Glomerular endothelial cell (primary cell): ENCODE data around the gene NR2C2AP. TPM values are rescaled to one million over a fixed set of nuclear protein-coding genes. Genes with fewer than 3 reads are reported as not detected.

ENCODE experiments used
- DNase-seq: peaks from one replicate; pipeline ENCODE4 v3.0.0-alpha.2; 2011; ENCODE audit warnings: low read depth, low spot score; ENCODE audit errors: extremely low read depth
- total RNA-seq: library from RNA; depleted of rRNA; stranded (reverse); fragments of >200 nt; gene quantifications from 2 replicates; pipeline ENCODE4 v1.2.3, GENCODE V29; 2015

NR2C2AP gene
- total RNA-seq, 1 donor from 2014 or later, result 8.5 TPM

DNA sequence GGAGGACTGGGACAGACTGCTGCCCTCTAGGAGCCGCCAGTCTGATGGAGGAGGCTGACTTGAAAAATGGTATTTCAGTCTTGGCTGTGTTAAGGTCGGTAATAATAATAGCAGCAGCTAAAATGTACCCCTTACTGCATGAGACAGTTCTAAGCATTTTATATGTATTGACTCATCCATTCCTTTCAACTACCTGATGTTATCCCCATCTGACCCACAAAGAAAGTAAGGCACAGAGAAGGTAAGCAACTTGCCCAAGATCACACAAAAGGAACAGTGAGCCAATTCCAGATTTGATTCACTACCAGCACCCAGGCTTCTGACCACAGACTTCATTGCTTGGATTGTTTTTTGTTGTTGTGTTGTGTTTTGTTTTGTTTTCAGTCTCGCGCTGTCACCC, 12.6 kb upstream of the NR2C2AP start:
- no peak for DNase-seq

DNA sequence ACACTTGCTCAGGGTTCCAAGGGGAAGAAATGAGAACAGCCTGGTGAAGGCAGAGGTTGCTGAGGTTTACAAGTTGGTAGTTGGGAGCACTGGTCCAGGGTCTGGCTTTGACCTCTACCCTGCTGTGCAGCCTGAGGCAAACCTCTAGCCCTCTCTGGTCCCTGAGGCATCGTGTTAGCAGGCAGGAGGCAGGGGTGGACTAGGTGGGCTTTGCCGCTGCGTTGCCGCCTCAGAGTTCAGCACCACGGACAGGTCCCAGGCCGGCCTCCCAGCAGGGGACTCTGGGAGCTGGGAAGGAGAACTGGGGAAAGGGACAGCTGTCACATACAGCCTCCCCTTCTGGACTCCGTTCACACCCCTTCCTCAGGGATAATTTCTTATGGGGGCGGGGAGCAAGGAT, 11.7 kb upstream of the NR2C2AP start:
- DNase-seq, result no peak

DNA sequence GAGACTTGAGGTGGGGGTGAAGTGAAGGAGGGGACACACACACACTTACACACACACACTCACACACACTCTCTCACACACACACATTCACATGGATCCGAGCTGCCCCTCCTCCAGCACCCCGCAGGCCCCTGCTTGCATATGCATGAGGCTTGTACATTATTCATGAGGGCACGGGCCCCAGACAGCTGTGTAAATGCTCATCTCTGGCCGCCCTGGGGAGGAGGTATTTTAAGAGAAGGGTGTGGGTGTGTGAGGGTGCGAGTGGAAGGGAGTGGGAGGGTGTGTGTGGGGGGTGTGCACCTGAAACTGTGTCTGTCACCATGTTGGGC, 10.9 kb upstream of the NR2C2AP start:
- DNase-seq, result no peak

DNA sequence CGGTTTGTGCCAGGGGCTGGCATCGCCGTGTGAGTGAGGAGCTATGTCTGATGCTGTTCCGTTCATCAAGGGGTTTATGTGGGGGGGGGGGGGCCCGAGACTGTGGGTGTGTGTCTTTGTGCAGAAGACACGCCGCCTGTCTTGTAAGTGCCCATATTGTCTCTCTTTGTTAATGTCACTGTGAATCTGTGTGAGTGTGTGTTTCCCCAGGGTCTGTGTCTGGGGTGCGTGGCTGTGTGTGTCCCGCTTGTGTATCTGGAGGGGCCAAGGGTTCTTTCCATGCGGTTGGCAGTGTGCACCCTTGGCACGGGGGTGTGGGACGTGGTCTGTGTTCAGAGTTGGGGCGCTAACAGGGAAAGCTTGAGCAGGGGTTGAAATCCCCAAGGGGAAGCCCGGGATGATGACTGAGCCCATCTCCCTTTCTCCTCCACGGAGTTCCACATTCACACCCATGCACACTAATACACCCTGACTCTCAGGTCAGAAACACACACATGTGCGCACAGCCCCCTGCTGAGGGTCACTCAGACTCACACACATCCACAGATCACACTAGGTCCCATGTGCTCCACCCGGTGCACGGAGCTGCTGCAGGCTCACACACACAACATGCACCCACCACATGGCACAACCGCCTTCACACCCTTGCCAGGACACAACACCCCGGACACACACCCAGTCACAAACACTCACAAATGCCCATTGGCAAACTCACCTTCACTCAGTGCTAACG, 10.4 kb upstream of the NR2C2AP start:
- DNase-seq, result no peak

DNA sequence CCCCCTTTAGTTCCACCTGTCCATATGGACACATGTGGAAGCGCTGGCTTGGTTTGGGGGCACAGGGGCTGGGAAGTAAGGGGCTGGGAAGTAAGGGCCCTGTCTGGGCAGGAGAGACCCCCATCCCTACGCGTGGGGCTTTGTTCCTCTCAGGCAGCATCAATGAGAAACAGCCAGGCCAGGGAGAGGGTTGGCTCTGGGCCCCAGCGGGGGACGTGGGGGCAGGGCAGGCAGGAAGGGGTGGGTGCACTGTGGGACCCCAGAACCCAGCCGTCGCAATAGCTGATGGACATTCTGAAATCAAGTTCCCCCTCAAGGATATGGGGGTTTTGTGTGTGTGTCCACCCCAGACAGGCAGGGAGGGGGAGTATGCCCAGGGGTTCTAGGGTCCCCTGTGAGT, 9.7 kb upstream of the NR2C2AP start:
- DNase-seq, result no peak

DNA sequence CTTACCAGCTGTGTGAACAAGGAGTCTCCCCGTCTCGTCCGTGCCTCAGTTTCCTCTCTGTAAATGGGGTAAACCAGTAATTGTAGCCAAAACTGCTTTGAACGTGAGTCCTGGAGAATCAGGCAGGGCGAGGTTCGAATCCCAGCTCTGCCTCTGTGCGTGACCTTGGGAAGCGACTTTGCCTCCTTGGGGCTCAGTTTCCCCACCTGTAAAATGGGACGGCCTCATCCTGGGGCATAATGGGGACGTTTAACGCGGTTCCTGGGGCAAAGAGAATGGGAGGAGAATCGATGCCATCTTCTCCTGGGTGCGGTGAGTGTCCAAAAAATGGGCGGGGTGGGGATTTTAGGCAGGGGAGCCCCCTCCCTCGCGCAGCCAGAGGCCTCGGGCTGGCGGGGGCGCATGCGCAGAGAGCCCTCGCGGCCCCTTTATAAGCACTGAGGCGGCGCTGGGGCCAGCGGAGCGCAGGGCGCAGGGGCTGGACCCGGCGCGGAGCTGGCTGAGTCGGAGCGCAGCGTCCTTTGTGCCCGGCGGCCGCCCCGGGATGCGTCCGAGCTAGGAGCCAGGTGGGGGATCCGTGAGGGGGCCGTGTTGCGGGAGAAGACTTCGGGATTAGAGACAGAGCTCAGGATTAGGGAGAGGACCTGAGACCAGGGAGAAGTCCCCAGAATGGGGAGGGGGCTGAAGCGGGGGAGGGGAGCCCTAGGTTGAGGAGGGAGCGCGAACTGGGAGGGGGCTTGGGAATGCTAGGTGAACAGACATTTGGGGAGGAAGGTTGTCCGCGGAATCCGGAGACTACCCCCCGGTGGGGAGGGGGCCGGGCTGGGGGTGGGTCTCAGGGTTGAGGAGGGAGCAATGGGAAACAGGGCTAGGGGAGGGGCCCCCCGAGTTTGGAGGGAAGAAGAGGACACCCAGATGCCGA, 8.5 kb upstream of the NR2C2AP start, which contains the start of gene NCAN:
TSS of gene NCAN (plus strand) at position 460 of the 922 bp plus-strand sequence. CDS start 4,996 bp downstream, outside the sequence.
- no peak for DNase-seq

DNA sequence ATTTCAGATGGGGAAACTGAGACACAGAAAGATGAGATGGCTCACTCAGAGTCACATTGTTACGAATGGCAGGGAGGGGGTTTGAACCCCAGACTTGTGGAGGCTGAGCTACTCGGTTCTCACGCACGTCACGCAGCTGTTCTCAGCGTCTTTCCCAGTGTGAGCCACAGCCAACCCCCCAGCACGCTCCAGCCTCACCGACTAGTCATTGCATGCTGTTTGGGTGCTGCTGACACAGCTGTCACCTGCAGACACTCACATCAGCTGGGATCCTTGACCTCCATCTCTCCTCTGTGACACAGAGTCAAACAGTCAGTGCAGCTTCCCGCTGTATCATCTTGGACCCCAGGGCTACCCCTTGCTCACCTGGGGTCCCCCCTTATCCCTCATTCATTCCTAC, 6.2 kb upstream of the NR2C2AP start:
- DNase-seq, result no peak

DNA sequence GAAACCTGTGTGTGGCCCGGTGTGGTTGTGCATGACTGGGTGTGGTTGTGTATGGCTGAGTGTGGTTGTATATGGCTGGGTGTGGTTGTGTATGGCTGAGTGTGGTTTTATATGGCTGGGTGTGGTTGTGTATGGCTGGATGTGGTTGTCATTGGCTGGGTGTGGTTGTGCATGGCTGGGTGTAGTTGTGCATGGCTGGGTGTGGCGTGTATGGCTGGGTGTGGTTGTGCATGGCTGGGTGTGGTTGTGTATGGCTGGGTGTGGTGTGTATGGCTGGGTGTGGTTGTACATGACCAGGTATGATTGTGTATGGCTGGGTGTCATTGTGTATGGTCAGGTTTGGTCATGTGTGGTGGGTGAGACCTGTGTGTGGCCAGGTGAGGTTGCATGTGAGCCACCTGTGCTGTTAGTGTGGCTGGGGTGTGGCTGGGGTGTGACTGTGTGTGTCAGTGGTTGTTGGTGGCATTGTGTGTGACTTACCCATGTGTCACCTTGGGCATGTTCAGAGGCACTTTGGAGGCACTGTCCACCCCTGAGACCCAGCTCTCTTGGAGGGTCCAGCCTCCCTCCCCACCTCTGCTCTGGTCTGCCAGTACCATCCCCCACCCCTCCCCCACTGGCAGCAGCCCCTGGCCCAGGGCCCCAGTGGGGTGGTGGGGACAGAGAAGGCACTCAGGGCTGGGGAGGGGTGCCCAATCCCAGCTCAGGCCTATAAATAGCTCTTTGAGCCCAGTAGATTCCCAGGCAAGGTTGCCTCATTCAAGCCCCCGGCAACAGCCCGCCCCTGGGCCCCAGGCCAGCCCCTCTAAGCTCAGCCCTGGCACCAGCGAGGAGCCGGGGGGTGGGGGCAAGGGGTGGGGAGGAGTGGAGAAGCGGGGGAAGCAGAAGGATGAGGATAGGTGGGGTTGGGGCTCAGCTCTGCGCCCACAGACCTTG, 4.7 kb upstream of the NR2C2AP start:
- no peak for DNase-seq

DNA sequence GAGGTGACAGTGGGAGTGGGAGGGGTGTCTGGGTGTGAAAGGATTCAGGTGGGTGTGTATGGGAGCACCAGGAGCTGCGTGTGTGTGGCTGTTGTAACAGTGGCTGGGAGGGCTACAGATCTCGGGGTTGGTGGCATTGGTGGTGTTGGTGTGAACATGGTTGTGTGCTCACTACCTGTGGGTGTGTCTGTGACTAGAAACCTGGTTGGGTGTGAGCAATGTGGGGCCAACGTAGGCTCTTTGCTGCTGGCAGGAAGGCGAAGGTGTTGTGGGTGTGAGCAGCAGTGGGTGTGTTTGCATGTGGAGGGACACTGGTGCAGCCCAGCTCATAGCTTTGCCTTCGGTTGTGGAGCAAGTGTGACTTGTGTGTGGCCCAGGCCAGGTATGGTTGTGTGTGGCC, 3.7 kb upstream of the NR2C2AP start:
- no peak for DNase-seq

DNA sequence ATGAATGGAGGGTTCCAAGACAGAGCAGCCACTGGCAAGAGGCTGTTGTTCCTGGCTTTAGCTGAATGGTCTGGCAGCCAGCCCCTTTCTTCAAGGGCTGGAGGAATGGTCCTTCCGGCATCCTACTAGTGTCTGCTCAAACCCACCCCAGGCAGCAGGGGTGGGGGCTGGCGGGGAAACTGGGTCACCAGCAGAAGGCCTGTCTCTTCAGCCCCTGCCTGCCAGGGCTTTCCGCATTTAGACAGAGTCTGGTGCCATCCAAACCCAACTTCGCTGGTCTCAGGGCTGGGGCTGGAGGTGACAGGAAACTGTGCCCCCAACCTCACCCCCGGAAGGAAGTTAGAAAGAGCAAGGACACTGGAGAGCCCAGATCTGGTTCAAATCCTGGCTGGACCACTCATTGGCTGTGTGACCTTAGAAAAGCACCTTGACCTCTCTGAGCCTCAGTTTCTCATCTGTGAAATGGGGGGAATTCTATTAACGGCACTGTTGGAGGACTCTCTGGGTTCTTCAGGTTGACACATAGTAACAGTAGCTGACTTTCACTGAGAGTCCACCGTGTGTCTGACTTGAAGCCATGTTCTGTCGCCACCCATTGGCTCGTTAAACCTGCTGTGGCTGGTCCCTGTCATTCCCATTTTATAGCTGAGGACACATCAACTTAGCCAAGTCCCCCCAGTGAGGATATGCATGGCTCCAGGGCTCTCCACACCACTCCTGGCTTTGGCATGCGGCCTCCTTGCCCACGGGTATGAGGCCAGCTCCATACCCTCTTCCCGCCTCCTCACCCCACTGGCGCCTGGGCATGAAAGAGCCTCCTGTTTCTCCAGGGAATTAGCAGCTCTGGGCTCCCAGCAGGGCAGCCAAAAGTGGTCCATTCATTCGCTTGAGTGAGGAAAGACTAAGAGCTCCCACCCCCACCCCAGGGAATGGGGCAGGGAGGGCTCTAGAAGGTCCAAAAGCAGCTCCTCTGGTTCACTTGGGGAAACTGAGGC, 2.5 kb upstream of the NR2C2AP start:
- no peak for DNase-seq

DNA sequence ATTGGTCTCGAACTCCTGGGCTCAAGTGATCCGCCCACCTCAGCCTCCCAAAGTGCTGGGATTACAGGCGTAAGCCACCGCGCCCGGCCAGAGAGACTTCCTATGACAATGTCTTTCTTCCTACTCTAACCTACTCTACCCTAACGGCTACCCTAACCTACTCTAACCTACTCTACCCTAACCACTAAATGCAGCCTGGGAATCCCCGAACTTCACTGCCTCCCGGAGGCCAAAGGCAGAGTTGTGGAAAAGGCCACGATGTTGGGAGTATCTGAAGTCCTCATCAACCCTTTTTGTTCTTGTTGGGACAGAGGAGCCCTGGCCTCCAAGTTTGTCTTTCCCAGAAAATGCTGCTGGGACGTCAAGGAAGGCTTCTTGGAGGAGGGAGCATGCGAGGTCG, 967 bp upstream of the NR2C2AP start:
- no peak for DNase-seq

DNA sequence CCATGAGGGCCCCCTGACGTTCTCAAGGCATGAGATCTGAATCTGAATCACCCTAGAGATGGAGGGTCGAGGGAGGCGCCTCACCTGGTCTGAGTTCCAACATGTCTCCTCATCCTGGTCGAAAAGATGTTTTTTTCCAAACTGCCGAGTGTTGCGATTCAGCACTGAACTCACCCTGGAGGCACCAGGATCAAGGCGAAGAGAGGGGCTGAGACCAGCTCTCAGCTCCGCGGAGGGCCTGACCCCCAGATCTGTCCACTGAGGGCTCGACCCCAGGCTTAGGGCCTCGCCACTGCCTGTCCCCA, 555 bp downstream of the NR2C2AP start:
- no peak for DNase-seq

DNA sequence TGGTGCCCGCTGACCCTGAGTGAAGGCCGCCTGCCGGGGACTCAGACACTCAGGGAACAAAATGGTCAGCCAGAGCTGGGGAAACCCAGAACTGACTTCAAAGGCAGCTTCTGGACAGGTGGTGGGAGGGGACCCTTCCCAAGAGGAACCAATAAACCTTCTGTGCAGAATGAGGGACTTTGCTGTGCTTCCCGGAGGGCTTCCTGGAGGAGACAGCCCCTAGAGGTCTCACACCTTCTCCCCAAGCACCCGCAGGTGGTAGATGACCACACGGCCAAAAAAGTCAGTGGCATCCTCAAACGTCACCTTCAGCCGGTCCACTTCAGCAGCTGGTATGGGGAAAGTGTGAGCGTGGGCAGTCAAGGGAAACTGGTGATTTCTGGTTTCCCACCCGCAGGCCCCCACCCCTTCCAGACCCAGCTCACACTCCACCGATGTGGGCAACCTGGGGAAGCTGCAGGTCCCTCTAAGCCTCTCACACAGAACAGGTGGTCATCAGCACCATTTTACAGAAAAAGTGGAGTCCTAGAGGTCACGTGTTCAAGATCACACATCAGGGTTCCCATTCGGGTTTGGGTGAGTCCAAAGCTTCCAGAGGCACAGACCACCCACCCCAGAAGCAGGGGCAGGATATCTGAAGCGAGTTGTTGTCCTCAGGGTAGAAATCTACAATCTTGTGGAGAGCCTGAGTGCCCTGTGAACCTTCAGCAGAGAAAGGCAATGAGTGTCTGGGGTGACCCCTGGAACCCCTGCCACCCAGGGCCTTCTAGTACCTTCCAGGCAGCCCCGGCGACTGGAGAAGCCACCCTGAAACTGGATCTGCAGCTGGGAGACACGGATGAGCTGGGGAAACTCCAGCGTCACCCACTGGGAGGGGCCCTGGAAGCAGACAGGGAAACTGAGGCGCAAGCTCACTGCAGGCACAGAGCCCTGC, 1.2 kb downstream of the NR2C2AP start:
- DNase-seq, result no peak

DNA sequence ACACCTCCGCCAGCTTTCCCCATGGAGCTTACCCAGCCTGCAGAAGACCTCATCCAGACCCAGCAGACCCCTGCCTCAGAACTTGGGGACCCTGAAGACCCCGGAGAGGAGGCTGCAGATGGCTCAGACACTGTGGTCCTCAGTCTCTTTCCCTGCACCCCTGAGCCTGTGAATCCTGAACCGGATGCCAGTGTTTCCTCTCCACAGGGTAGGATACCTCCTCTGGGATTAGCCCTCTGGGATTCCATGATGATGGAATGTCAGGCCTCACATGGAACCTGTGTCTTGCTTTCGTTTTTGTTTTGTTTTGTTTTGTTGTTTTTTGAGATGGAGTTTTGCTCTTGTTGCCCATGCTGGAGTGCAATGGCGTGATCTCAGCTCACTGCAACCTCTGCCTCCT, 9.3 kb downstream of the NR2C2AP start:
- DNase-seq, result no peak

DNA sequence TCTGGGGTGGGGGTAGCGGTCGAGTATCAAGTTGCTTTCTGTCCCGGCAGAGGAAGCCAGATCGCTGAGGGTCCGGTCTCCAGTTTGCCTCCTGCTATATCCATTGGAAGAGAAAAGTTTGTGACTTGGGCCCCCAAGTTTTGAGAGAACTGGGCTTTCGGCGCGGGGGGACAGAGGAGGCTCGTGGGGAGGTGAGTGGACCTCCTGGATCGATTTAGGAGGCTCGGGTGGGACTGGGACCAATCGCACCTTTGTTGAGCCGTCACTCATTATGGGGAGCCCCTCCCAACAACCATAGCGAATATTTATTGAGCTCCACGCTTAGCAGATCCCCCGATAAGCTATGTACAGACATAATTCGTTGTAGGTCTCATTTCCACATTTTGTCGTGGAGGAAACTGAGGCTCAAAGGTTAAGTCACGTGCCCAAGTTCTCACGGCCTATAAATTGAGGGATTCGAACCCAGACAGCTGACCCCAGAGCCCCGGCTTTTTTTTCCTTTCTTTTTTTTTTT, 10.2 kb downstream of the NR2C2AP start:
- DNase-seq, result no peak

DNA sequence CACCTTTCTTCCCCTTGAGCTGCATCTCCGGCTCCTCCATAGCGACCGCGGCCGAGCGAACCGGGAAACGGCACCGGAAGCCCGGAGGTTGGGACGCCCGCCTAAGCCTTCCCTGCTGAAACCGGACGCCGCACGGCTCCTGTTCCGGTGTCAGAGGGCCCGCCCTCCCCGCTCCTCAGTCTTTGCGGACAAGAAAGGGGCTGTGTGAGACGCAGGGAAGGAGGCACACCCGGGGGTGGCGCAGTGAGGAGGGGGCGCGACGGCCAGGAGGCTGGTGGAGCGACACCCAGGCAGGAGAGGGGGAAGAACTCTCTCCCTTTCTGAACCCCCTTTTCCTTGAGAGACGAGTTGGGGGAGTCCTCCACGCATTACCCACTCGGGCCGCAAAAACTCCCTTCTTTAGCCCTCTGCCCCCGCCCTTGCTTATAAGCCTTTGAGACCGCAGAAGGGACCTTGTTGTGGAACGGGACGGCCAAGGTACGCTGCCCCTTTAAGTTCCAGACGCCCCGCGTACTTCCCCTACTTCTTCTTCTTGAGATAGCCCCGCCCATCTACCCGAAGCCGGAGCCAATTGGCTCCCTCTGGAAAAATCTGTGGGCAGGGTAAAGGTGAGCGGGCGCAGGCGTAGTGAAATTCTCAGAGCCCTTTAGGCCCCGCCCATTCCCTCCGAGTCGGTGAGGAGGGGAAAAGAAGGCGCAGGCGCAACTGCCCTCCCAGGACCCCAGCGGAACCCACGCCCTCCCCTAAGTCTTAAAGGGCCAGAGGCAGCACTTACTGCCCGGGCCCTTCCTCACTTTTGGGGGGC, 10.9 kb downstream of the NR2C2AP start, which contains the start of the genes BORCS8 and RFXANK:
TSS of gene BORCS8 (minus strand) at position 75 of the 805 bp plus-strand sequence. CDS start at position 40, 35 bp downstream.
TSS of gene RFXANK (plus strand) at position 181 of the 805 bp plus-strand sequence. CDS start 1,689 bp downstream, outside the sequence.
- peak; percentile 94 for DNase-seq

DNA sequence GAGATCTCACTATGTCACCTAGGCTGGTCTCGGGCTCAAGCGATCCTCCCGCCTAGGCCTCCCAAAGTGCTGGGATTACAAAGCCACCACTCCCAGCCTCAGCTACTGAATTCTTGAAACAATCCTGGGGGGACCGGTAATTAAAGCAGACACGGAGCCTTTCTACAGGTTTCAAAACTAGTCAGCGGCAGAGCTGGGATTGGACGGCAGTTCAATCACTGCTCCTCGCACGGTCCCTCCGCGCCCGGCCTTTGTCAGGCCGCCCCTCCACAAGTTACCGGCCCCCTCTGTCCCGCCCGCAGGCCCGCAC, 11.5 kb downstream of the NR2C2AP start:
- no peak for DNase-seq

DNA sequence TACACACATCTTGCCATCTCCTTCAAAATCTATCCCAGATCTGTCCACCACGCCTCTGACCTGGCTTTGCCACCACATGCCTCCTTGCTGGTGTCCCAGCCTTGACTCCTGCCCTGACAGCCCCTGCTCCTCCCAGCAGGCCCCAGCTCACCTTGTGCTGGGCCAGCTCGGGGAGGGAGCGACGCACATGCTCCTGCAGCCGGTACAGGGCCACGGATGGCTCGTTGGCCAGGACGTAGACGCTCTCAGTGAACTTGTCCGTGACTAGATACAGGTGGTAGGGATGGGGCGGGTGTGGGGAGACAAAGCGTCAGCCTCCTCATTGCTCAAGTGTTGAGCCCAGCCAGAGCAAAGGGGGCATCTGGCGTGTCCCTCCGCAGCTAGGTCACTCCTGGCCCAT, 16.5 kb downstream of the NR2C2AP start:
- DNase-seq, result no peak
